SK-N-SH treated with all-trans-retinoic acid at 6 μM for 48 hours (cell line): ENCODE results near the gene STK32B.

Experiments
- OSR1 ChIP-seq: fragments of 250-450 bp; sonication (Bioruptor Pico); IDR thresholded peaks from 2 replicates; pipeline ENCODE4 v1.8.0; 2022; ENCODE audit warnings: moderate library complexity, mild to moderate bottlenecking, inconsistent platforms
- RARB ChIP-seq: fragments of 250-450 bp; sonication (Bioruptor Pico); IDR thresholded peaks from 2 replicates; pipeline ENCODE4 v1.8.0; 2021; ENCODE audit warnings: mild to moderate bottlenecking, moderate library complexity
- SNAI2 ChIP-seq: fragments of 250-450 bp; sonication (Bioruptor Pico); IDR thresholded peaks from 2 replicates; pipeline ENCODE4 v1.5.0; 2020; ENCODE audit warnings: mild to moderate bottlenecking, moderate library complexity
- ZC3H10 ChIP-seq: fragments of 250-450 bp; sonication (Bioruptor Pico); IDR thresholded peaks from 2 replicates; pipeline ENCODE4 v1.5.1; 2021; ENCODE audit warnings: mild to moderate bottlenecking, moderate library complexity
- ZFP30 ChIP-seq: fragments of 450-650 bp; formaldehyde crosslinking; IDR thresholded peaks from 2 replicates; pipeline ENCODE4 v1.5.0; 2022; ENCODE audit warnings: mild to moderate bottlenecking, moderate library complexity
- ZNF565 ChIP-seq: fragments of 450-650 bp; formaldehyde crosslinking; conservative IDR thresholded peaks from 2 replicates; pipeline ENCODE4 v1.5.0; 2020; ENCODE audit warnings: low read depth, mild to moderate bottlenecking, moderate library complexity
- ZNF70 ChIP-seq: fragments of 450-650 bp; formaldehyde crosslinking; IDR thresholded peaks from 2 replicates; pipeline ENCODE4 v1.5.0; 2020; ENCODE audit warnings: mild to moderate bottlenecking, moderate library complexity
- TF ChIP-seq, protein P1 (sequence below): fragments of 250-450 bp; sonication (Bioruptor Pico); IDR thresholded peaks from 2 replicates; pipeline ENCODE4 v1.8.0; 2020; ENCODE audit warnings: mild to moderate bottlenecking, moderate library complexity, borderline replicate concordance

DNA sequence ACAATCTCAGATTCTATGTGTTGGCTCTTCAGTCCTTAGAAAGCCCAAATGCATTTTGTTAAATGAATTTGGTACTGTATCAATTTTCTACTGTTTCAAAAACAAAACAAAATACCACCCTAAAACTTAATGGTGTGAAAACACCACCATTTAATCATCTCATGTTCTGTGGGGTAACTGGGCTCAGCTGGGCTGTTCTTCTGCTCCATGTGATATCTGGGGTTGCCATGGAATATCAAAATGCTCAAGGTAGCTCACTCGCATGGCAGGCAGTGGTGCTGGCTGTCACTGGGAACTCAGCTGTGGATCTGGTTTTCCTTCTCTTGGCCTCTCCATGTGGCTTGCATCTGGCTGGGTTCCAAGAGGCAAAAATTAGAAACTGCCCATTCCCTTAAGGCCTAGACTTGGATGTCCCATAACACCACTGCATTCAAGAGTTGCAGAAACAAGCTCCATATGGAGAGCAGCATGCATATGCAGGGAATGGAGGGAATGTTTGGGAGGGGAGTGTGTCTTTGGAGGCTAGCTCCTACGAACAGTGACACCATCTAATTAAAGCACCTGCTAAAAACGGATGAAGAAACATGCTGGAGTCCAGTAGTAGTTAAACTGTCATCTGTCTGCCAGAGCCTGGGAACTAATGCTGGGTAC lies 279.2 kb downstream of the STK32B start:
- TF ChIP-seq ZNF70 (CRISPR knock-in tag) (no peak), RARB (CRISPR knock-in tag) (no peak), ZFP30 (CRISPR knock-in tag) (no peak), ZC3H10 (CRISPR knock-in tag) (no peak), OSR1 (CRISPR knock-in tag) (no peak), ZNF565 (CRISPR knock-in tag) (no peak), SNAI2 (CRISPR knock-in tag) (no peak)
- TF ChIP-seq, protein P1, sequence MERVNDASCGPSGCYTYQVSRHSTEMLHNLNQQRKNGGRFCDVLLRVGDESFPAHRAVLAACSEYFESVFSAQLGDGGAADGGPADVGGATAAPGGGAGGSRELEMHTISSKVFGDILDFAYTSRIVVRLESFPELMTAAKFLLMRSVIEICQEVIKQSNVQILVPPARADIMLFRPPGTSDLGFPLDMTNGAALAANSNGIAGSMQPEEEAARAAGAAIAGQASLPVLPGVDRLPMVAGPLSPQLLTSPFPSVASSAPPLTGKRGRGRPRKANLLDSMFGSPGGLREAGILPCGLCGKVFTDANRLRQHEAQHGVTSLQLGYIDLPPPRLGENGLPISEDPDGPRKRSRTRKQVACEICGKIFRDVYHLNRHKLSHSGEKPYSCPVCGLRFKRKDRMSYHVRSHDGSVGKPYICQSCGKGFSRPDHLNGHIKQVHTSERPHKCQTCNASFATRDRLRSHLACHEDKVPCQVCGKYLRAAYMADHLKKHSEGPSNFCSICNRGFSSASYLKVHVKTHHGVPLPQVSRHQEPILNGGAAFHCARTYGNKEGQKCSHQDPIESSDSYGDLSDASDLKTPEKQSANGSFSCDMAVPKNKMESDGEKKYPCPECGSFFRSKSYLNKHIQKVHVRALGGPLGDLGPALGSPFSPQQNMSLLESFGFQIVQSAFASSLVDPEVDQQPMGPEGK = no peak
